Ascending aorta (tissue), 2 donors: ENCODE results near the gene MGAT5. TPM values are rescaled to one million over a fixed set of nuclear protein-coding genes. Genes with fewer than 3 reads are reported as not detected.
"Not testable (repeated sequence)": the region's sequence is repeated elsewhere in the genome, so short reads cannot be mapped to it uniquely, and the experiment has no call there.

ENCODE experiments used
- DNase-seq, 2 donors: peaks; one replicate each; pipeline ENCODE4 v3.0.0-alpha.2; 2019; ENCODE audit warnings: low spot score in 2 of 2
- H3K27ac ChIP-seq, 2 donors: fragments of 200-600 bp; sonication (generic); one replicate each; pipeline ENCODE4 v1.5.1; 2016 to 2017; ENCODE audit warnings: mild to moderate bottlenecking in 1 of 2
- H3K27me3 ChIP-seq: fragments of 200-600 bp; sonication (generic); one replicate; pipeline ENCODE4 v1.5.1; 2017
- H3K36me3 ChIP-seq, 2 donors: fragments of 200-600 bp; sonication (generic); one replicate each; pipeline ENCODE4 v1.5.1; 2016
- H3K4me1 ChIP-seq, 2 donors: fragments of 200-600 bp; sonication (generic); one replicate each; pipeline ENCODE4 v1.5.1; 2016 to 2017; ENCODE audit warnings: mild to moderate bottlenecking in 1 of 2
- H3K4me3 ChIP-seq, 2 donors: fragments of 200-600 bp; sonication (generic); one replicate each; pipeline ENCODE4 v1.5.1; 2016 to 2017; ENCODE audit warnings: mild to moderate bottlenecking in 1 of 2
- H3K9me3 ChIP-seq, 2 donors: fragments of 200-600 bp; sonication (generic); one replicate each; pipeline ENCODE4 v1.5.1; 2016
- intact Hi-C: fragments of 100-400 bp; cut with DNase I; formaldehyde crosslinking; loops from one replicate; pipeline ENCODE4 v1.15.1; 2023
- total RNA-seq: library from RNA; depleted of rRNA; stranded (reverse); fragments of >200 nt; gene quantifications from one replicate; pipeline ENCODE4 v1.1.0, GENCODE V29; 2016
- TF ChIP-seq, protein P1 (sequence below), 3 experiments: fragments of 200-600 bp in 2 of 3; fragments of 450-650 bp in 1 of 3; sonication (generic) in 2 of 3; IDR thresholded peaks; one replicate each; pipeline ENCODE4 v1.5.1; 2016 to 2019; ENCODE audit warnings: antibody characterized with exemption in 3 of 3, mild to moderate bottlenecking in 1 of 3, moderate library complexity in 1 of 3

MGAT5 gene
- total RNA-seq, 1 donor from 2014 or later: 15.4 TPM

DNA sequence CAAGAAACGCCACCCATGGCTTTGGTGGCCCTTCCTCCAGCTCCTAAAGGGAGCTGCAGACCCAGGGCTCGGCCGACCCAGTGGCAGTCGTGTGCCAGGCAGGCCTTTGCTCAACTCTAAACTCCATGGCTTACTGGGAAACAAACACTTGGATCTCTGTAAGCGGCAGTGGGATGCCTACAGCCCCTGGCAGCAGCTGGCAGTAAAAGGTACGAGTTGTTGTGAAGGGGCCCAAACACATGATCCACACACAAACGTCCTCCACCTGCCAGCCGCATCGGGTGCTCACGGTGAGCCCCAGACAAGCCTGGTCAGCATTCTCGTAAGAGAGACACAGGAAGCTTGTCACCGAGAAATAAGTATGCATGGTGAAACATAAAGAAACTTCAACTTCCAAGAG, 214.9 kb downstream of the MGAT5 start:
- Histone ChIP-seq H3K9me3 (no peaks in the 10 kb centered on the region), H3K4me1 (no peaks in the 10 kb centered on the region), H3K4me3 (no peak overlapping the region), H3K27ac (no peak overlapping the region), H3K36me3 (no peaks in the 10 kb centered on the region), H3K27me3 (no peaks in the 10 kb centered on the region)
- TF ChIP-seq, protein P1, sequence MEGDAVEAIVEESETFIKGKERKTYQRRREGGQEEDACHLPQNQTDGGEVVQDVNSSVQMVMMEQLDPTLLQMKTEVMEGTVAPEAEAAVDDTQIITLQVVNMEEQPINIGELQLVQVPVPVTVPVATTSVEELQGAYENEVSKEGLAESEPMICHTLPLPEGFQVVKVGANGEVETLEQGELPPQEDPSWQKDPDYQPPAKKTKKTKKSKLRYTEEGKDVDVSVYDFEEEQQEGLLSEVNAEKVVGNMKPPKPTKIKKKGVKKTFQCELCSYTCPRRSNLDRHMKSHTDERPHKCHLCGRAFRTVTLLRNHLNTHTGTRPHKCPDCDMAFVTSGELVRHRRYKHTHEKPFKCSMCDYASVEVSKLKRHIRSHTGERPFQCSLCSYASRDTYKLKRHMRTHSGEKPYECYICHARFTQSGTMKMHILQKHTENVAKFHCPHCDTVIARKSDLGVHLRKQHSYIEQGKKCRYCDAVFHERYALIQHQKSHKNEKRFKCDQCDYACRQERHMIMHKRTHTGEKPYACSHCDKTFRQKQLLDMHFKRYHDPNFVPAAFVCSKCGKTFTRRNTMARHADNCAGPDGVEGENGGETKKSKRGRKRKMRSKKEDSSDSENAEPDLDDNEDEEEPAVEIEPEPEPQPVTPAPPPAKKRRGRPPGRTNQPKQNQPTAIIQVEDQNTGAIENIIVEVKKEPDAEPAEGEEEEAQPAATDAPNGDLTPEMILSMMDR (IDR thresholded peaks at IDR 0.05): no peak
- intact Hi-C loops: no loop called here
- DNase-seq: no peak

GRCh38 chr2:134469516-134470115, 215.7 kb downstream of the MGAT5 start:
- H3K4me3 ChIP-seq: no peak overlapping the region
- H3K27me3 ChIP-seq: no peaks in the 10 kb centered on the region
- DNase-seq: no peak
- no peaks in the 10 kb centered on the region for H3K9me3 ChIP-seq
- no peak overlapping the region for H3K27ac ChIP-seq
- TF ChIP-seq, protein P1 (IDR thresholded peaks at IDR 0.05): no peak
- intact Hi-C loops: no loop called here
- H3K4me1 ChIP-seq: no peaks in the 10 kb centered on the region
- H3K36me3 ChIP-seq: no peaks in the 10 kb centered on the region

DNA sequence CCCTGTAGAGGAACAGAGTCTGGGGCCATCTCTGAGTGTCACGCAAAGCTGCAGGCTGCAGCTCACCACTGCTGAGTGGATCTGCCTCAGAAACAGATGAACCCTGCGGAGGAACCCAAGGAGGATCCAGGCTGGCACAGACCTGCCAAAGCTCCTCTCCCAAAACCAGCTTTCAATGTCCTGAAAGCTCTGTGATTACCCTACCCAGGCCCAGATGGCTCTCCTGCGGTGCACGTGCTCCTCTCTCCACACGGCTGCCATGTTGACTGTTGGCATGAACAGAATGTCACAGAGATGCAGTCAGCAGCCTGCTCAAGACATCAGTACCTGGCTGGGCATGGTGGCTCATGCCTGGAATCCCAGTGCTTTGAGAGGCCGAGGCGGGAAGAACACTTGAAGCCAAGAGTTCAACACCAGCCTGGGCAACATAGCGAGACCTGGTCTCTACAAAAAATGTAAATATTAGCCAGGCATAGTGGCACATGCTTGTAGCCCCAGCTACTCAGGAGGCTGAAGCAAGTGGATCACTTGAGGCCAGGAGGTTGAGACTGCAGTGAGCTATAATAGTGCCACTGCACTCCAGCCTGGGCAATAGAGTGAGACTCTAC, 216.8 kb downstream of the MGAT5 start:
- Histone ChIP-seq H3K36me3 (no peaks in the 10 kb centered on the region), H3K9me3 (no peaks in the 10 kb centered on the region), H3K27ac (no peak overlapping the region), H3K4me3 (no peak overlapping the region), H3K4me1 (no peaks in the 10 kb centered on the region), H3K27me3 (no peaks in the 10 kb centered on the region)
- DNase-seq: no peak
- TF ChIP-seq, protein P1 (IDR thresholded peaks at IDR 0.05): no peak
- intact Hi-C loops: no loop called here

DNA sequence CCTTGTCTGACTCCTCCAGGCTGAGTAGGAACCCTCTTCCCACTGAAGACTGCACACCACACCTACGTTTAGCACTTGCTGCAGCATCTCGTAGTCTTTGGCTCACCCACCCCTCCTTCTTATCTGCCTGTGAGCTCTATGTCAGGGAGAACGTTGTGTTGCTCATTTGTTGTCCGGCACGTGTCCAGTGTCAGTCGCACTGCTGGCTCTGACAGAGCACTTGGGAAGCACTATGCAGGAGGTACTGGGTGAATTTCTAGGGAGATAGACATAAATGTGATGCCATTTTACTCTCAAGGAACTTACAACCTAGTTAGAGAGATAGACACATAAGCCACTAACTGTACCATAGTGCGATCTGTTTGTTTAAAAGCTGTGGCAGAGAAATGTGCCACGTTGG, 223.1 kb downstream of the MGAT5 start:
- H3K27ac ChIP-seq, H3K4me1 ChIP-seq, H3K27me3 ChIP-seq, H3K9me3 ChIP-seq, intact Hi-C loops, DNase-seq, H3K4me3 ChIP-seq, H3K36me3 ChIP-seq: not testable (repeated sequence)

GRCh38 chr2:134479696-134480330, 225.9 kb downstream of the MGAT5 start:
- Histone ChIP-seq H3K27me3 (no peaks in the 10 kb centered on the region), H3K9me3 (no peaks in the 10 kb centered on the region), H3K27ac (no peak overlapping the region), H3K4me1 (no peaks in the 10 kb centered on the region), H3K4me3 (no peak overlapping the region), H3K36me3 (no peaks in the 10 kb centered on the region)
- DNase-seq: no peak
- TF ChIP-seq, protein P1 (IDR thresholded peaks at IDR 0.05): no peak
- intact Hi-C loops: no loop called here

DNA sequence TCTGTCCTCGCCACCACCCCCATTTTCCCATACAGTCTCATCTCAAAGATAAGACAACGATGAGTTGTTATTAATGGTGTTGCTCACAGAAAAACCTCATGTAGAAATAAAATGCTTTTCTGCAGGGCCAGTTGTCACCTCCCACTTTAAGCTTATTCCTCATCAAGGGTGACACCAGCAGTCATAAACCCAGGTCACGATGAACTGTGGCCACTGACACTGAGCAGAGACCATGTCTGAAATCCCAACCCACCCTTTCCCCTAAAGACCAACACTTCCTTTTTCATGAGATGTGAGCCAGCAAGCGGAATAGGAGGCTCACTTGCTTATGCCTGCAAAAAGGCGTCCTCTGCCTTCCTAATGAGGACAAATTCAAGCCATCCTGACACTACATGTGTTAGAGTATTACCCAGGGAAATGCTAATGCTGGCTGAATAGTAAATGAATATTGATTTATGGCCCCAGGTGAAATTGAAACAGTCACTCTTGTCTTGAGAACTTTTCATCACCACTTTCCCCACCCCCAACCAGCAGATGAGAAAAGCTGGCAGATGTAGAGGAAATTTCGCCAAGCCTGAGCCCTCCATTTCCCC, 228.4 kb downstream of the MGAT5 start:
- H3K27me3 ChIP-seq: no peaks in the 10 kb centered on the region
- intact Hi-C loops: no loop called here
- no peak for DNase-seq
- H3K36me3 ChIP-seq: no peaks in the 10 kb centered on the region
- no peak overlapping the region for H3K27ac ChIP-seq
- TF ChIP-seq, protein P1 (IDR thresholded peaks at IDR 0.05): no peak
- H3K9me3 ChIP-seq: no peaks in the 10 kb centered on the region
- H3K4me3 ChIP-seq: no peak overlapping the region
- H3K4me1 ChIP-seq: no peaks in the 10 kb centered on the region
